SK-N-SH treated with all-trans-retinoic acid at 6 μM for 48 hours (cell line): ENCODE measurements around the gene RPS6KA2.

Source experiments
- ESRRG ChIP-seq: fragments of 250-450 bp; sonication (Bioruptor Pico); IDR thresholded peaks from 2 replicates; pipeline ENCODE4 v1.6.1; 2021; ENCODE audit warnings: mild to moderate bottlenecking
- OSR1 ChIP-seq: fragments of 250-450 bp; sonication (Bioruptor Pico); IDR thresholded peaks from 2 replicates; pipeline ENCODE4 v1.8.0; 2022; ENCODE audit warnings: moderate library complexity, mild to moderate bottlenecking, inconsistent platforms
- ZFP3 ChIP-seq: fragments of 250-450 bp; sonication (Bioruptor Pico); IDR thresholded peaks from 2 replicates; pipeline ENCODE4 v1.5.0; 2020; ENCODE audit warnings: mild to moderate bottlenecking, moderate library complexity
- ZNF565 ChIP-seq: fragments of 450-650 bp; formaldehyde crosslinking; conservative IDR thresholded peaks from 2 replicates; pipeline ENCODE4 v1.5.0; 2020; ENCODE audit warnings: low read depth, mild to moderate bottlenecking, moderate library complexity

- TF ChIP-seq ZNF565 (CRISPR knock-in tag) (no peak), ESRRG (CRISPR knock-in tag) (no peak), ZFP3 (no peak), OSR1 (CRISPR knock-in tag) (no peak)
Observed at GRCh38 chr6:166559211-166559610, 67.8 kb downstream of the RPS6KA2 start.
